Keratinocyte (primary cell): ENCODE data around the gene LAD1. TPM values are rescaled to one million over a fixed set of nuclear protein-coding genes. Genes with fewer than 3 reads are reported as not detected.

Experiments used
- DNase-seq: peaks from one replicate; pipeline ENCODE4 v3.0.0-alpha.2; 2011; ENCODE audit warnings: low read depth, missing footprints, low spot score
- FAIRE-seq: peaks from 2 replicates; lab custom pipeline; 2011; peaks lifted over from hg19 to GRCh38; lab: Jason Lieb, UNC
- H2AFZ ChIP-seq: 2 replicates; pipeline ENCODE4 v1.6.0; 2012; ENCODE audit warnings: low read length, control low read depth, inconsistent platforms; ENCODE audit not compliant: control insufficient read depth
- H3K27ac ChIP-seq: 2 replicates; pipeline ENCODE4 v1.5.1; 2011; ENCODE audit warnings: low read length; ENCODE audit not compliant: control insufficient read depth, insufficient read depth
- H3K27me3 ChIP-seq: 3 replicates; pipeline ENCODE4 v1.6.0; 2011; ENCODE audit warnings: low read length; ENCODE audit not compliant: control insufficient read depth, insufficient read depth; ENCODE audit errors: extremely low read depth
- H3K36me3 ChIP-seq, 2 experiments: 2 replicates in 1 of 2; 3 replicates in 1 of 2; pipeline ENCODE4 v1.5.1; 2011; ENCODE audit warnings: low read length in 2 of 2, mild to moderate bottlenecking in 1 of 2; ENCODE audit not compliant: control insufficient read depth in 2 of 2, insufficient read depth in 2 of 2; ENCODE audit errors: extremely low read depth in 1 of 2
- H3K4me1 ChIP-seq: 3 replicates; pipeline ENCODE4 v1.5.1; 2011; ENCODE audit warnings: low read length; ENCODE audit not compliant: control insufficient read depth, insufficient read depth; ENCODE audit errors: extremely low read depth
- H3K4me2 ChIP-seq: 3 replicates; pipeline ENCODE4 v1.6.0; 2011; ENCODE audit warnings: low read depth, low read length; ENCODE audit not compliant: control insufficient read depth, insufficient read depth; ENCODE audit errors: extremely low read depth
- H3K4me3 ChIP-seq, 3 experiments: fragments of 200-600 bp in 1 of 3; sonication (generic) in 1 of 3; 2 replicates in 2 of 3; 3 replicates in 1 of 3; pipeline ENCODE4 v1.5.1; 2011 to 2016; ENCODE audit warnings: low read length in 3 of 3, mild to moderate bottlenecking in 3 of 3, control low read depth in 2 of 3, inconsistent platforms in 1 of 3, low read depth in 1 of 3, mixed read lengths in 1 of 3, mixed run types in 1 of 3, moderate library complexity in 1 of 3; ENCODE audit not compliant: control insufficient read depth in 2 of 3, insufficient read depth in 2 of 3; ENCODE audit errors: extremely low read depth in 1 of 3
- H3K79me2 ChIP-seq: 2 replicates; pipeline ENCODE4 v1.6.0; 2012; ENCODE audit warnings: low read length; ENCODE audit not compliant: control insufficient read depth, insufficient read depth
- H3K9ac ChIP-seq: 3 replicates; pipeline ENCODE4 v1.6.0; 2011; ENCODE audit warnings: low read length; ENCODE audit not compliant: control insufficient read depth, insufficient read depth; ENCODE audit errors: extremely low read depth
- H3K9me1 ChIP-seq: 3 replicates; pipeline ENCODE4 v1.6.0; 2011; ENCODE audit warnings: low read length; ENCODE audit not compliant: control insufficient read depth, insufficient read depth; ENCODE audit errors: extremely low read depth
- H3K9me3 ChIP-seq: 2 replicates; pipeline ENCODE4 v1.5.1; 2012; ENCODE audit warnings: low read depth, low read length; ENCODE audit not compliant: control insufficient read depth
- H4K20me1 ChIP-seq: 3 replicates; pipeline ENCODE4 v1.6.0; 2011; ENCODE audit warnings: low read length; ENCODE audit not compliant: control insufficient read depth, insufficient read depth; ENCODE audit errors: extremely low read depth
- CTCF ChIP-seq, 3 experiments: IDR thresholded peaks in 1 of 3; conservative IDR thresholded peaks in 1 of 3; optimal IDR thresholded peaks in 1 of 3; 2 replicates in 2 of 3; 3 replicates in 1 of 3; pipeline versions ENCODE3 to v1.5.1; 2011; ENCODE audit warnings: low read length in 3 of 3, mild to moderate bottlenecking in 3 of 3, moderate library complexity in 2 of 3, control low read depth in 1 of 3, inconsistent platforms in 1 of 3; ENCODE audit not compliant: insufficient read depth in 2 of 3; ENCODE audit errors: extremely low read depth in 1 of 3
- EZH2 ChIP-seq: IDR thresholded peaks from one replicate; pipeline ENCODE4 v1.6.1; 2012; ENCODE audit warnings: inconsistent platforms, mild to moderate bottlenecking, low read length, moderate library complexity
- dilution Hi-C: fragments of 300-500 bp; cut with MboI; formaldehyde crosslinking; loops from one replicate; pipeline ENCODE4 v1.7.0; 2020; ENCODE audit warnings: low sequenced_read_pairs; ENCODE audit not compliant: extremely low pct_ligation_motif_present
- polyA plus RNA-seq, 5 experiments: library from polyadenylated mRNA; depleted of rRNA in 3 of 5; stranded (reverse) in 3 of 5; stranded (forward) in 1 of 5; unstranded in 1 of 5; fragments of >200 nt; gene quantifications; 1 replicate in 1 of 5; 2 replicates in 3 of 5; 3 replicates in 1 of 5; pipeline versions ENCODE4 v1.2.1 to v1.2.3, GENCODE V29; 2011 to 2012; ENCODE audit warnings: missing spikeins in 2 of 5, low read depth in 1 of 5, low replicate concordance in 1 of 5

LAD1 gene
- polyA plus RNA-seq, 1 donor (not counting 4 experiments of a cell fraction or from before 2014, with no cell fraction given) = 82.9 TPM

DNA sequence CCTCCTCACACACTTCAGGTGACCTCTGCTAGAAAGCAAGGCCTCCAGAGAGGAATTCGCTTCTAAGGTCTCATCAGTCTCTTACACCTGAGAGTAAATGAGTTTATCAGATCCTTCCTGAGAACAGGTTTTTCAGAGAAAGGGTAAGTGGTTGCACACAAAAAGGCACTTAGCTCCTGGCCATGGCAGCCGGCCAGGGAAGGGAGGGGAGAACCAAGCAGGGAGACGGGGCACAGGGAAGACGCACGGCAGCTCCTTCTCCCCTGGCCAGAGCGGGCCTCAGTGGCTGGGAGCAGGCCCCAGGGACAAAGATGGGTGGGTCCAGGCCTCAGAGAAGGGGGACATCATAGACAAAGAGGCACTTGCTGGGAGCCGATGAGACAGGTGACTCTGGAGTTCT, 18.0 kb downstream of the LAD1 start:
- Histone ChIP-seq H4K20me1 (peaks cover 20% of the 10 kb centered on the region), H2AFZ (no peak overlapping the region), H3K9me1 (no peaks in the 10 kb centered on the region), H3K9me3 (no peaks in the 10 kb centered on the region), H3K4me1 (peaks cover 25% of the 10 kb centered on the region), H3K27me3 (peaks cover 4% of the 10 kb centered on the region), H3K79me2 (no peaks in the 10 kb centered on the region), H3K36me3 (peaks cover 30 to 42% of the 10 kb centered on the region in 2 experiments), H3K9ac (no peak overlapping the region), H3K27ac (no peak overlapping the region), H3K4me2 (no peak overlapping the region), H3K4me3 (no peak overlapping the region)
- dilution Hi-C loops = no loop called here
- no peak for FAIRE-seq
- TF ChIP-seq CTCF (optimal IDR thresholded peaks at IDR 0.05 in 1 of 3, IDR thresholded peaks at IDR 0.05 in 1 of 3, conservative IDR thresholded peaks at IDR 0.05 in 1 of 3; ENCODE audit: extremely low read depth in 1 of 3, insufficient read depth in 2 of 3, low read length in 3 of 3) (no peak), EZH2 (no peak)
- DNase-seq = no peak

DNA sequence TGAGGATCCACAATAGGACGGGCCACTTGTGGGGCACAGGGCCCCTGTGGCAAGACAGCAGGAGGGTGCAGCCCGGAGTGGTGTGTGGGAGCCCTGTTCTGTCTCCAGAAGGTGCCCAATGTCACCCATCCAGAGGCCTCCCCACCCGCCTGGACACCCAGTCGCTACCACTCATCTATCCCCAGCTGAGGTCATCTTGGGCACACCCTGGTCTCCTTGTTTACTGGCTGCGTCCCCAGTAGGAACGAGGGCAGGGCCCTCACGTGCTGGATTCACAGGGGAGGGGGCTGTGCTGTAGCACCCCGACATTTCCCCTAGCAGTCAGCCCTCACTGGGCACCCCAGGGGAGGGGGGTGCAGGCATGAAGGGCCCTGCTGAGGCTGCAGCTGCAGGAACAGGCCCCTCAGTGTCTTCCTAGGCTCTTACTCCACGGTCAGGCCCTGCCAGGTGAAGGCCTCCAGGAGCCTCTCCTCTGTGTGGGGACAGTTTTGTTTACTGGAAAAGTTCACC, 19.3 kb downstream of the LAD1 start:
- Histone ChIP-seq H3K9me1 (no peaks in the 10 kb centered on the region), H3K36me3 (peaks cover 22 to 32% of the 10 kb centered on the region in 2 experiments), H3K4me2 (no peak overlapping the region), H3K4me3 (no peak overlapping the region), H3K79me2 (no peaks in the 10 kb centered on the region), H3K4me1 (peaks cover 14% of the 10 kb centered on the region), H3K27ac (no peak overlapping the region), H3K9me3 (no peaks in the 10 kb centered on the region), H2AFZ (no peak overlapping the region), H4K20me1 (peaks cover 9% of the 10 kb centered on the region), H3K27me3 (peaks cover 18% of the 10 kb centered on the region), H3K9ac (no peak overlapping the region)
- dilution Hi-C loops = no loop called here
- TF ChIP-seq EZH2 (no peak), CTCF (optimal IDR thresholded peaks at IDR 0.05 in 1 of 3, IDR thresholded peaks at IDR 0.05 in 1 of 3, conservative IDR thresholded peaks at IDR 0.05 in 1 of 3; ENCODE audit: extremely low read depth in 1 of 3, insufficient read depth in 2 of 3, low read length in 3 of 3) (no peak)
- FAIRE-seq = no peak
- DNase-seq = no peak
